Vagina (tissue), 2 donors: ENCODE data around the gene JPH3. TPM values are rescaled to one million over a fixed set of nuclear protein-coding genes. Genes with fewer than 3 reads are reported as not detected.

Source experiments
- DNase-seq, 2 donors: peaks; one replicate each; pipeline ENCODE4 v3.0.0-alpha.2; 2017; ENCODE audit errors: extremely low spot score in 2 of 2
- H3K27ac ChIP-seq: fragments of 200-600 bp; sonication (generic); one replicate; pipeline ENCODE4 v1.5.1; 2019
- H3K27me3 ChIP-seq: fragments of 200-600 bp; sonication (generic); one replicate; pipeline ENCODE4 v1.5.1; 2019
- H3K36me3 ChIP-seq, 2 donors: fragments of 200-600 bp; sonication (generic); one replicate each; pipeline ENCODE4 v1.5.1; 2017 to 2019
- H3K4me1 ChIP-seq: fragments of 200-600 bp; sonication (generic); one replicate; pipeline ENCODE4 v1.5.1; 2019
- H3K4me3 ChIP-seq, 2 donors: fragments of 200-600 bp; sonication (generic); 1 replicate in 1 of 2; 2 replicates in 1 of 2; pipeline ENCODE4 v1.5.1; 2016 to 2019
- H3K9me3 ChIP-seq: fragments of 200-600 bp; sonication (generic); one replicate; pipeline ENCODE4 v1.5.1; 2019
- CTCF ChIP-seq, 3 experiments: fragments of 450-650 bp in 2 of 3; fragments of 200-600 bp in 1 of 3; sonication (generic) in 1 of 3; IDR thresholded peaks; one replicate each; pipeline ENCODE4 v1.5.1; 2017 to 2019; ENCODE audit warnings: antibody characterized with exemption in 3 of 3, mild to moderate bottlenecking in 2 of 3, moderate library complexity in 2 of 3
- POLR2A ChIP-seq, 2 donors: fragments of 450-650 bp; IDR thresholded peaks; one replicate each; pipeline ENCODE4 v1.6.1; 2017; ENCODE audit warnings: antibody characterized with exemption in 2 of 2, mild to moderate bottlenecking in 2 of 2, moderate library complexity in 2 of 2
- POLR2AphosphoS5 ChIP-seq, 2 donors: sonication (generic); formaldehyde crosslinking; IDR thresholded peaks; one replicate each; pipeline ENCODE4 v1.9.0; 2017; ENCODE audit warnings: antibody characterized with exemption in 2 of 2, mild to moderate bottlenecking in 2 of 2, low read depth in 1 of 2; ENCODE audit not compliant: insufficient read depth in 1 of 2
- intact Hi-C: fragments of 100-400 bp; cut with DNase I; formaldehyde crosslinking; loops from one replicate; pipeline ENCODE4 v1.15.1; 2023
- total RNA-seq: library from RNA; depleted of rRNA; stranded (reverse); fragments of >200 nt; gene quantifications from one replicate; pipeline ENCODE4 v1.2.3, GENCODE V29; 2016

JPH3 gene
- total RNA-seq, 1 donor from 2014 or later, result 2.0 TPM

- Histone ChIP-seq H3K4me1 (no peaks in the 10 kb centered on the region), H3K36me3 (no peaks in the 10 kb centered on the region), H3K27ac (no peak overlapping the region), H3K9me3 (no peaks in the 10 kb centered on the region), H3K27me3 (no peaks in the 10 kb centered on the region), H3K4me3 (no peak overlapping the region)
- no peak for TF ChIP-seq CTCF (IDR thresholded peaks at IDR 0.05)
- TF ChIP-seq POLR2AphosphoS5 (IDR thresholded peaks at IDR 0.05; ENCODE audit: insufficient read depth in 1 of 2, low read depth in 1 of 2), result no peak
- TF ChIP-seq POLR2A (IDR thresholded peaks at IDR 0.05), result no peak
- intact Hi-C loops, result no loop called here
- no peak for DNase-seq
These were observed 19.2 kb downstream of the JPH3 start for GRCh38 chr16:87621550-87621829.

GRCh38 chr16:87621976-87622713, 19.8 kb downstream of the JPH3 start:
- Histone ChIP-seq H3K36me3 (no peaks in the 10 kb centered on the region), H3K9me3 (no peaks in the 10 kb centered on the region), H3K27ac (no peak overlapping the region), H3K4me1 (no peaks in the 10 kb centered on the region), H3K27me3 (no peaks in the 10 kb centered on the region), H3K4me3 (no peak overlapping the region)
- DNase-seq, result no peak
- no peak for TF ChIP-seq POLR2A (IDR thresholded peaks at IDR 0.05)
- no peak for TF ChIP-seq POLR2AphosphoS5 (IDR thresholded peaks at IDR 0.05; ENCODE audit: insufficient read depth in 1 of 2, low read depth in 1 of 2)
- no peak for TF ChIP-seq CTCF (IDR thresholded peaks at IDR 0.05)
- intact Hi-C loops, result no loop called here

GRCh38 chr16:87622756-87623319, 20.5 kb downstream of the JPH3 start:
- no peaks in the 10 kb centered on the region for H3K36me3 ChIP-seq
- intact Hi-C loops, result no loop called here
- H3K4me1 ChIP-seq, result no peaks in the 10 kb centered on the region
- no peaks in the 10 kb centered on the region for H3K9me3 ChIP-seq
- DNase-seq, result no peak
- H3K27me3 ChIP-seq, result no peaks in the 10 kb centered on the region
- H3K4me3 ChIP-seq, result no peak overlapping the region
- TF ChIP-seq CTCF (IDR thresholded peaks at IDR 0.05), result no peak
- TF ChIP-seq POLR2AphosphoS5 (IDR thresholded peaks at IDR 0.05; ENCODE audit: insufficient read depth in 1 of 2, low read depth in 1 of 2), result no peak
- TF ChIP-seq POLR2A (IDR thresholded peaks at IDR 0.05), result no peak
- no peak overlapping the region for H3K27ac ChIP-seq

- DNase-seq, result no peak
- intact Hi-C loops, result no loop called here
- TF ChIP-seq POLR2A (IDR thresholded peaks at IDR 0.05) (no peak), CTCF (IDR thresholded peaks at IDR 0.05) (no peak), POLR2AphosphoS5 (IDR thresholded peaks at IDR 0.05; ENCODE audit: insufficient read depth in 1 of 2, low read depth in 1 of 2) (no peak)
- no peaks in the 10 kb centered on the region for H3K4me1 ChIP-seq
- no peaks in the 10 kb centered on the region for H3K36me3 ChIP-seq
- H3K9me3 ChIP-seq, result no peaks in the 10 kb centered on the region
- H3K27me3 ChIP-seq, result no peaks in the 10 kb centered on the region
- H3K4me3 ChIP-seq, result no peak overlapping the region
- no peak overlapping the region for H3K27ac ChIP-seq
These were observed 23.0 kb downstream of the JPH3 start for GRCh38 chr16:87625241-87625797.

GRCh38 chr16:87626401-87626800, 24.1 kb downstream of the JPH3 start:
- no peak for DNase-seq
- Histone ChIP-seq H3K4me1 (no peaks in the 10 kb centered on the region), H3K9me3 (peaks cover 7% of the 10 kb centered on the region), H3K27ac (no peak overlapping the region), H3K4me3 (no peak overlapping the region), H3K27me3 (no peaks in the 10 kb centered on the region), H3K36me3 (no peaks in the 10 kb centered on the region)
- intact Hi-C loops, result no loop called here
- TF ChIP-seq POLR2AphosphoS5 (IDR thresholded peaks at IDR 0.05; ENCODE audit: insufficient read depth in 1 of 2, low read depth in 1 of 2), result no peak
- no peak for TF ChIP-seq CTCF (IDR thresholded peaks at IDR 0.05)
- TF ChIP-seq POLR2A (IDR thresholded peaks at IDR 0.05), result no peak
